Measurements from ENCODE around the gene DISP2.

DNA sequence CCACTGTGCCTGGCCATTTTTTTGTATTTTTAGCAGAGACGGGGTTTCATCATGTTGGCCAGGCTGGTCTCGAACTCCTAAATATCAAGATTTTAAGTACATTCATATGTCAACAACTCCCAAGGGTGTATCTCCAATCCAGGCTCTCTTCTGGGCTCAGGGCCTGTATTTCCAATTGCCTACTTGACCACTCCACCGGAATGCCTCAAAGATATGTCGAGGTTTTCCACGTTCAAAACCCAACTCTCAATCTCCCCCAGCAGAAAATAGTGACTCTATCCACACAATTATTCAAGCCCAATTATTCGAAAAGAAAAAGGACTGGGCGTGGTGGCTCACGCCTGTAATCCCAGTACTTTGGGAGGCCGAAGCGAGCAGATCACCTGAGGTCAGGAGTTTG lies 22.6 kb downstream of the DISP2 start:
- TF ChIP-seq, protein P1, sequence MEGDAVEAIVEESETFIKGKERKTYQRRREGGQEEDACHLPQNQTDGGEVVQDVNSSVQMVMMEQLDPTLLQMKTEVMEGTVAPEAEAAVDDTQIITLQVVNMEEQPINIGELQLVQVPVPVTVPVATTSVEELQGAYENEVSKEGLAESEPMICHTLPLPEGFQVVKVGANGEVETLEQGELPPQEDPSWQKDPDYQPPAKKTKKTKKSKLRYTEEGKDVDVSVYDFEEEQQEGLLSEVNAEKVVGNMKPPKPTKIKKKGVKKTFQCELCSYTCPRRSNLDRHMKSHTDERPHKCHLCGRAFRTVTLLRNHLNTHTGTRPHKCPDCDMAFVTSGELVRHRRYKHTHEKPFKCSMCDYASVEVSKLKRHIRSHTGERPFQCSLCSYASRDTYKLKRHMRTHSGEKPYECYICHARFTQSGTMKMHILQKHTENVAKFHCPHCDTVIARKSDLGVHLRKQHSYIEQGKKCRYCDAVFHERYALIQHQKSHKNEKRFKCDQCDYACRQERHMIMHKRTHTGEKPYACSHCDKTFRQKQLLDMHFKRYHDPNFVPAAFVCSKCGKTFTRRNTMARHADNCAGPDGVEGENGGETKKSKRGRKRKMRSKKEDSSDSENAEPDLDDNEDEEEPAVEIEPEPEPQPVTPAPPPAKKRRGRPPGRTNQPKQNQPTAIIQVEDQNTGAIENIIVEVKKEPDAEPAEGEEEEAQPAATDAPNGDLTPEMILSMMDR (IDR thresholded peaks at IDR 0.05; ENCODE audit: borderline replicate concordance, extremely low read depth, low read length, poor library complexity, severe bottlenecking), result no peak
- no peak for TF ChIP-seq EZH2 (IDR thresholded peaks at IDR 0.05; ENCODE audit: borderline replicate concordance, low read depth, low read length, severe bottlenecking)
